RWPE1 (cell line): ENCODE results near the gene EXOSC9.

Experiments
- CTCF ChIA-PET: fragments of 350-600 bp; sonication (Branson Sonifier 250); formaldehyde crosslinking; extraction: SDS; loops from one replicate; lab custom pipeline; 2021; lab: Yijun Ruan, JAX
- POLR2A ChIA-PET: fragments of 400-600 bp; formaldehyde crosslinking; extraction: SDS; loops from one replicate; lab custom pipeline; 2020; ENCODE audit warnings: antibody characterized with exemption; ENCODE audit not compliant: low non-redundant PET; lab: Yijun Ruan, JAX
- DNase-seq: peaks from one replicate; pipeline ENCODE4 v3.0.0; 2012; ENCODE audit warnings: low spot score
- H3K27ac ChIP-seq: fragments of 450-650 bp; 2 replicates; pipeline ENCODE4 v1.5.1; 2017
- CTCF ChIP-seq: fragments of 450-650 bp; conservative IDR thresholded peaks from 2 replicates; pipeline ENCODE4 v1.5.1; 2017; ENCODE audit warnings: low read depth, mild to moderate bottlenecking

EXOSC9 gene

GRCh38 chr4:121824171-121824527, 23.0 kb downstream of the EXOSC9 start:
- H3K27ac ChIP-seq: peak overlapping the region; percentile 90
- ChIA-PET CTCF (interaction anchor here (0.6 to 1.4 kb wide), 4 partner anchors 17 to 426 kb away, joined by 3 to 7 read pairs (median 3); partner anchors contain the start of gene EXOSC9), POLR2A (no interaction called here)
- no peak for DNase-seq
- TF ChIP-seq CTCF: no peak

GRCh38 chr4:121824950-121825349, 23.8 kb downstream of the EXOSC9 start:
- POLR2A ChIA-PET: no interaction called here
- H3K27ac ChIP-seq: no peak overlapping the region
- CTCF ChIA-PET: interaction anchor here (0.6 to 1.4 kb wide), 4 partner anchors 17 to 425 kb away, joined by 3 to 7 read pairs (median 3); partner anchors contain the start of gene EXOSC9
- TF ChIP-seq CTCF: no peak
- DNase-seq: no peak

- ChIA-PET CTCF (interaction anchor here (0.6 to 0.8 kb wide), 3 partner anchors 39 to 291 kb away, joined by 3 to 5 read pairs (median 4); no protein-coding TSS in a partner anchor), POLR2A (no interaction called here)
- no peak for TF ChIP-seq CTCF
- DNase-seq: peak; percentile 38
- no peak overlapping the region for H3K27ac ChIP-seq
Observed at GRCh38 chr4:121827853-121828252, 26.7 kb downstream of the EXOSC9 start.

- no peak overlapping the region for H3K27ac ChIP-seq
- no peak for TF ChIP-seq CTCF
- no peak for DNase-seq
- ChIA-PET CTCF (no interaction called here), POLR2A (no interaction called here)
Observed at GRCh38 chr4:121829511-121829910, 28.4 kb downstream of the EXOSC9 start.

GRCh38 chr4:121838136-121838535, 37.0 kb downstream of the EXOSC9 start:
- no peak for TF ChIP-seq CTCF
- H3K27ac ChIP-seq: no peak overlapping the region
- no peak for DNase-seq
- ChIA-PET POLR2A (no interaction called here), CTCF (no interaction called here)

- no peak for TF ChIP-seq CTCF
- ChIA-PET CTCF (no interaction called here), POLR2A (interaction anchor here (0.6 kb wide), 1 partner anchor 380 kb away, joined by 3 read pairs; no protein-coding TSS in a partner anchor)
- H3K27ac ChIP-seq: no peak overlapping the region
- DNase-seq: no peak
Observed at GRCh38 chr4:121842862-121843261, 41.7 kb downstream of the EXOSC9 start.
